Left lung (tissue), 10 donors: ENCODE results near the gene TYRP1. TPM values are rescaled to one million over a fixed set of nuclear protein-coding genes. Genes with fewer than 3 reads are reported as not detected.

ENCODE experiments used
- ATAC-seq: fragments of 200-7000 bp; cut with Tn5 transposase; one replicate; pipeline ENCODE4 v1.9.1; 2020; ENCODE audit warnings: moderate library complexity
- DNase-seq, 4 donors: peaks; one replicate each; pipeline ENCODE4 v3.0.0-alpha.2; 2013 to 2020
- H3K27ac ChIP-seq, 2 donors: fragments of 200-600 bp; sonication (generic) in 1 of 2; one replicate each; pipeline versions ENCODE4 v1.5.0 to v1.8.0; 2020 to 2021
- H3K27me3 ChIP-seq, 2 donors: fragments of 200-600 bp; sonication (generic) in 1 of 2; one replicate each; pipeline versions ENCODE4 v1.5.0 to v1.8.0; 2020 to 2021
- H3K36me3 ChIP-seq, 2 donors: fragments of 200-600 bp; sonication (generic) in 1 of 2; one replicate each; pipeline versions ENCODE4 v1.5.0 to v1.8.0; 2020 to 2021
- H3K4me1 ChIP-seq, 2 donors: fragments of 200-600 bp; one replicate each; pipeline ENCODE4 v1.8.0; 2021
- H3K4me3 ChIP-seq, 2 donors: fragments of 200-600 bp; sonication (generic) in 1 of 2; one replicate each; pipeline versions ENCODE4 v1.5.0 to v1.8.0; 2020 to 2021; ENCODE audit warnings: mild to moderate bottlenecking in 1 of 2
- H3K9me3 ChIP-seq, 2 donors: fragments of 200-600 bp; sonication (generic) in 1 of 2; one replicate each; pipeline versions ENCODE4 v1.5.0 to v1.8.0; 2020 to 2021
- intact Hi-C, 2 donors: fragments of 100-400 bp; cut with DNase I; formaldehyde crosslinking; loops; one replicate each; pipeline versions ENCODE4 v1.11.2 to v1.14.2; 2022
- polyA plus RNA-seq, 6 donors: library from polyadenylated mRNA; unstranded; fragments of 120-200 nt; gene quantifications; one replicate each; pipeline ENCODE4 v1.2.1, GENCODE V29; 2013; ENCODE audit not compliant: insufficient read length in 6 of 6
- total RNA-seq, 2 donors: library from RNA; stranded (reverse); fragmentation: NEBNext Ultra II Directional; extraction: Animal tissue kit (Norgen Biotek cat#: 25700); gene quantifications; one replicate each; pipeline ENCODE4 v1.2.1, GENCODE V29; 2021
- TF ChIP-seq, protein P1 (sequence below), 2 donors: fragments of 200-600 bp; sonication (generic) in 1 of 2; IDR thresholded peaks; one replicate each; pipeline versions ENCODE4 v1.5.0 to v1.8.0; 2021; ENCODE audit warnings: antibody characterized with exemption in 2 of 2
- donor health status: DM: no; HTN: yes; CAD: no.
- donor health status: DM: no; HTN: no; CAD: no.

The TYRP1 gene
- total and polyA plus RNA-seq, 8 donors, result 3.1 to 10.9 (median 8.0) TPM

- Histone ChIP-seq H3K27me3 (no peaks in the 10 kb centered on the region), H3K9me3 (no peaks in the 10 kb centered on the region), H3K27ac (no peak overlapping the region), H3K4me1 (no peaks in the 10 kb centered on the region), H3K36me3 (no peaks in the 10 kb centered on the region), H3K4me3 (no peak overlapping the region)
- no peak for ATAC-seq
- TF ChIP-seq, protein P1, sequence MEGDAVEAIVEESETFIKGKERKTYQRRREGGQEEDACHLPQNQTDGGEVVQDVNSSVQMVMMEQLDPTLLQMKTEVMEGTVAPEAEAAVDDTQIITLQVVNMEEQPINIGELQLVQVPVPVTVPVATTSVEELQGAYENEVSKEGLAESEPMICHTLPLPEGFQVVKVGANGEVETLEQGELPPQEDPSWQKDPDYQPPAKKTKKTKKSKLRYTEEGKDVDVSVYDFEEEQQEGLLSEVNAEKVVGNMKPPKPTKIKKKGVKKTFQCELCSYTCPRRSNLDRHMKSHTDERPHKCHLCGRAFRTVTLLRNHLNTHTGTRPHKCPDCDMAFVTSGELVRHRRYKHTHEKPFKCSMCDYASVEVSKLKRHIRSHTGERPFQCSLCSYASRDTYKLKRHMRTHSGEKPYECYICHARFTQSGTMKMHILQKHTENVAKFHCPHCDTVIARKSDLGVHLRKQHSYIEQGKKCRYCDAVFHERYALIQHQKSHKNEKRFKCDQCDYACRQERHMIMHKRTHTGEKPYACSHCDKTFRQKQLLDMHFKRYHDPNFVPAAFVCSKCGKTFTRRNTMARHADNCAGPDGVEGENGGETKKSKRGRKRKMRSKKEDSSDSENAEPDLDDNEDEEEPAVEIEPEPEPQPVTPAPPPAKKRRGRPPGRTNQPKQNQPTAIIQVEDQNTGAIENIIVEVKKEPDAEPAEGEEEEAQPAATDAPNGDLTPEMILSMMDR (IDR thresholded peaks at IDR 0.05), result no peak
- intact Hi-C loops, result no loop called here
- no peak for DNase-seq
These were observed 6.3 kb downstream of the TYRP1 start for GRCh38 chr9:12699529-12699928.

GRCh38 chr9:12701126-12701525 is 7.9 kb downstream of the TYRP1 start:
- Histone ChIP-seq H3K4me3 (no peak overlapping the region), H3K27ac (no peak overlapping the region), H3K9me3 (no peaks in the 10 kb centered on the region), H3K27me3 (no peaks in the 10 kb centered on the region), H3K36me3 (no peaks in the 10 kb centered on the region), H3K4me1 (no peaks in the 10 kb centered on the region)
- TF ChIP-seq, protein P1 (IDR thresholded peaks at IDR 0.05), result no peak
- intact Hi-C loops, result no loop called here
- DNase-seq, result no peak
- ATAC-seq, result no peak

- Histone ChIP-seq H3K4me1 (no peaks in the 10 kb centered on the region), H3K36me3 (no peaks in the 10 kb centered on the region), H3K4me3 (no peak overlapping the region), H3K9me3 (no peaks in the 10 kb centered on the region), H3K27ac (no peak overlapping the region), H3K27me3 (no peaks in the 10 kb centered on the region)
- intact Hi-C loops, result no loop called here
- peak; percentile 82 for ATAC-seq
- DNase-seq, result peak in 3 of 4 donors; percentile 33 to 82 (median 67)
- TF ChIP-seq, protein P1 (IDR thresholded peaks at IDR 0.05), result peak; percentile 24 to 45
These were observed 9.1 kb downstream of the TYRP1 start for GRCh38 chr9:12702160-12702758.

DNA sequence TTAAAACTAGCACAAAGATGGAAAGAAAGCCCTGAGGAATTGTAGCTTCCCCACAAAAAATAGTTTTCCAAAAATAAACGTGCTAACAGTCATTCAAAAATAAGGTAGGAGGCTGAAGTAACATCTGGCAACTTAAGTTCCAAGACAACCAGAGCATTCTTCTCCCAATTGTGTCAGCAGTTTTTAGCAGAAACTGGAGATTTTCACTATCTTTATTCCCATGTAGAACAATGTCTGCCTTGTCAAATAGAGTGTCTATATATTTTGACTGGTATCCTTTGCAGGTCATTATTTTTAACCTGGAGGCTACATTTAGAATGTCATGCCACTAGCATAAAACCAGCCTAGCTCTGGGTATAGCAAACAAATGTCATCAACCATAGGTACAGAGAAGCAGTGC is 10.8 kb downstream of the TYRP1 start:
- no peak overlapping the region for H3K27ac ChIP-seq
- H3K27me3 ChIP-seq, result no peaks in the 10 kb centered on the region
- H3K9me3 ChIP-seq, result no peaks in the 10 kb centered on the region
- no peak for ATAC-seq
- H3K4me3 ChIP-seq, result no peak overlapping the region
- intact Hi-C loops, result no loop called here
- H3K36me3 ChIP-seq, result no peaks in the 10 kb centered on the region
- H3K4me1 ChIP-seq, result no peaks in the 10 kb centered on the region
- no peak for DNase-seq
- TF ChIP-seq, protein P1 (IDR thresholded peaks at IDR 0.05), result no peak

DNA sequence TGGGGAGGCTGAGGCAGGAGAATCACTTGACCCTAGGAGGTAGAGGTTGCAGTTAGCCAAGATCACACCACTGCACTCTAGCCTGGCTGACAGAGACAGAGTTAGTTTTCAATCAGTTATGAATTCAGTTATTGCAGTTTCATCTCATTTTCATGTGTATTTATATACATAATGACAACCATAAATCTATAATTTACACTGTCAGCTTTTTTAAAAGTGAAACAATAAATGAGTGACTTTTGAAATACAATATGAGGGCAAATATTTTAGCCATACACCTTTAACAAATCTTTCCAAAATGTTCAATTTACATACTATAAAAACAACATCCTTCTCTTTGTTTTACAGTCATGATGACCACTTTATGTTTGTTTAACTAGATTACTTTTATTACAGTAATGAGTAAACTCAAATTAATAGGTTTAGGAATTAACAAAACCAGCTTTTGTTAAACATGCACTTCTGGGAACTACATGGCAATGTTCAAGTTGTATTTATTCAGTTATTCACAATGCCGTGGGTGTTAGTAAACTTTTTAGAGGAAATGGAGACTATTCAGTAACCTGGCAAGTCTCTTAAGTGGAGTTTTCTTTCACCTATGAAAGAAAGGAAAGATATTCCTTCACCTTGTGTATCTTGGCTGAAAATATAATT is 12.7 kb downstream of the TYRP1 start:
- Histone ChIP-seq H3K4me1 (no peaks in the 10 kb centered on the region), H3K9me3 (no peaks in the 10 kb centered on the region), H3K27me3 (no peaks in the 10 kb centered on the region), H3K4me3 (no peak overlapping the region), H3K36me3 (no peaks in the 10 kb centered on the region), H3K27ac (no peak overlapping the region)
- intact Hi-C loops, result no loop called here
- TF ChIP-seq, protein P1 (IDR thresholded peaks at IDR 0.05), result no peak
- DNase-seq (no peak), ATAC-seq (no peak)
